Lower leg skin (tissue), 3 donors: Measurements from ENCODE around the gene HEXIM2.

Experiments used
- CTCF ChIP-seq, 3 donors: fragments of 450-650 bp; IDR thresholded peaks; one replicate each; pipeline ENCODE4 v1.5.1; 2016; ENCODE audit warnings: antibody characterized with exemption in 3 of 3, mild to moderate bottlenecking in 3 of 3, moderate library complexity in 2 of 3
- POLR2A ChIP-seq, 2 donors: fragments of 450-650 bp; IDR thresholded peaks; one replicate each; pipeline ENCODE4 v1.6.1; 2016 to 2017; ENCODE audit warnings: antibody characterized with exemption in 2 of 2, mild to moderate bottlenecking in 1 of 2, moderate library complexity in 1 of 2

- no peak for TF ChIP-seq CTCF (IDR thresholded peaks at IDR 0.05)
- TF ChIP-seq POLR2A (IDR thresholded peaks at IDR 0.05): no peak
These were observed 39.0 kb downstream of the HEXIM2 start for GRCh38 chr17:45200701-45201100.
